PC-9 (cell line): Measurements from ENCODE around the gene SND1. TPM values are rescaled to one million over a fixed set of nuclear protein-coding genes. Genes with fewer than 3 reads are reported as not detected.

Experiments used
- BruUV-seq: library from RNA; stranded (reverse); fragments of 400-500 nt; replicated peaks from 2 replicates; lab custom pipeline; 2021; lab: Mats Ljungman, UMichigan
- CTCF ChIA-PET: fragments of 300-600 bp; sonication (Branson Sonifier 250); formaldehyde crosslinking; loops from one replicate; lab custom pipeline; 2022; ENCODE audit warnings: antibody characterized with exemption; lab: Charles Lee
- POLR2A ChIA-PET: fragments of 300-600 bp; sonication (Branson Sonifier 250); formaldehyde crosslinking; loops from one replicate; lab custom pipeline; 2022; ENCODE audit warnings: antibody characterized with exemption; ENCODE audit not compliant: unreplicated experiment; lab: Charles Lee
- DNase-seq, 2 experiments: peaks; one replicate each; pipeline versions ENCODE4 v3.0.0 to v3.0.0-alpha.2; 2015 to 2022; ENCODE audit warnings: mixed read lengths in 1 of 2
- H2AFZ ChIP-seq: fragments of 200-600 bp; sonication (generic); 2 replicates; pipeline ENCODE4 v1.8.1; 2017; ENCODE audit warnings: antibody characterized with exemption
- H3F3A ChIP-seq: fragments of 200-600 bp; sonication (generic); 2 replicates; pipeline ENCODE4 v1.8.1; 2017; ENCODE audit warnings: antibody characterized with exemption, mild to moderate bottlenecking, low read depth; ENCODE audit not compliant: insufficient read depth
- H3K27ac ChIP-seq: fragments of 200-600 bp; sonication (generic); 2 replicates; pipeline ENCODE4 v1.6.1; 2016; ENCODE audit warnings: mixed run types
- H3K27me3 ChIP-seq: fragments of 200-600 bp; sonication (generic); 2 replicates; pipeline ENCODE4 v1.6.1; 2016; ENCODE audit warnings: low read depth, mixed run types; ENCODE audit not compliant: insufficient read depth
- H3K36me3 ChIP-seq: fragments of 200-600 bp; sonication (generic); 2 replicates; pipeline ENCODE4 v1.6.1; 2016; ENCODE audit warnings: low read depth, mixed run types
- H3K4me1 ChIP-seq: fragments of 200-600 bp; sonication (generic); replicated peaks from 2 replicates; pipeline ENCODE4 v1.6.1; 2016; ENCODE audit warnings: mixed run types; ENCODE audit not compliant: insufficient read depth
- H3K4me2 ChIP-seq: fragments of 200-600 bp; sonication (generic); 2 replicates; pipeline ENCODE4 v1.6.1; 2017; ENCODE audit warnings: mixed run types
- H3K4me3 ChIP-seq: fragments of 200-600 bp; sonication (generic); 2 replicates; pipeline ENCODE4 v1.6.1; 2016; ENCODE audit warnings: mixed run types
- H3K79me2 ChIP-seq: fragments of 200-600 bp; sonication (generic); 2 replicates; pipeline ENCODE4 v1.6.1; 2017; ENCODE audit warnings: low read depth, mixed run types
- H3K9me2 ChIP-seq: fragments of 200-600 bp; sonication (generic); 2 replicates; pipeline ENCODE4 v1.8.1; 2017; ENCODE audit warnings: mild to moderate bottlenecking; ENCODE audit not compliant: insufficient read depth
- H3K9me3 ChIP-seq: fragments of 200-600 bp; sonication (generic); 2 replicates; pipeline ENCODE4 v1.8.1; 2016; ENCODE audit warnings: low read depth; ENCODE audit not compliant: insufficient read depth
- H4K20me1 ChIP-seq: fragments of 200-600 bp; sonication (generic); 2 replicates; pipeline ENCODE4 v1.8.1; 2017; ENCODE audit not compliant: insufficient read depth
- EZH2 ChIP-seq: fragments of 200-600 bp; sonication (generic); IDR thresholded peaks from 2 replicates; pipeline ENCODE4 v1.8.0; 2017; ENCODE audit warnings: antibody characterized with exemption, low read depth
- intact Hi-C: fragments of 100-400 bp; cut with micrococcal nuclease; formaldehyde crosslinking; loops from one replicate; pipeline ENCODE4 v1.10.0; 2022; ENCODE audit not compliant: unreplicated experiment
- total RNA-seq: library from RNA; stranded (reverse); gene quantifications from 2 replicates; pipeline ENCODE4 v1.2.3, GENCODE V29; 2021
- TF ChIP-seq, protein P1 (sequence below): fragments of 200-600 bp; sonication (generic); conservative IDR thresholded peaks from 2 replicates; pipeline ENCODE4 v1.6.1; 2017; ENCODE audit warnings: mixed run types, antibody characterized with exemption, mild to moderate bottlenecking, moderate library complexity

The SND1 gene
- total RNA-seq, 1 experiment from 2014 or later = 273 TPM

DNA sequence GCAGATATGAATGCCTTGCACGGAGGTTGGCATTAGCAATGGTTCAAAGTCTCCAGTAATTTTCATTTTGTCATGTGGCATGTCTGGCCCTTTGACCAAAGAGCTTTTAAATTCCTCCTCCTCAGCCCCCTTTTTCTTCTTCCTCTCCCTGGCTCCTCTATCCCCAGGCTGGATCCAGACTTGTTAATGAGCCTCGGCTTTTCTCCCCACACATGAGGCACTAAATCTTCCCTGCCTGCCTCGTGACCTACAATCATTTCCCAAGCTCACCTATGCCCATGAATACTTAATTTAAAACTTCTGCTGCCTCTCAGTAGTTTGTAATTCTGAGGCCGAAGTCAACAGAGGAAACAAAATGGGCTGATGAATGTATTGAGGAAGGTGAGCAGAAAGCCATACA lies 402.5 kb downstream of the SND1 start:
- ChIA-PET CTCF (no interaction called here), POLR2A (no interaction called here)
- no peak overlapping the region for H3K27ac ChIP-seq
- no peak overlapping the region for H2AFZ ChIP-seq
- H3F3A ChIP-seq = no peaks in the 10 kb centered on the region
- no peaks in the 10 kb centered on the region for H3K79me2 ChIP-seq
- H3K36me3 ChIP-seq = no peaks in the 10 kb centered on the region
- H3K9me2 ChIP-seq = no peaks in the 10 kb centered on the region
- TF ChIP-seq EZH2 = no peak
- TF ChIP-seq, protein P1, sequence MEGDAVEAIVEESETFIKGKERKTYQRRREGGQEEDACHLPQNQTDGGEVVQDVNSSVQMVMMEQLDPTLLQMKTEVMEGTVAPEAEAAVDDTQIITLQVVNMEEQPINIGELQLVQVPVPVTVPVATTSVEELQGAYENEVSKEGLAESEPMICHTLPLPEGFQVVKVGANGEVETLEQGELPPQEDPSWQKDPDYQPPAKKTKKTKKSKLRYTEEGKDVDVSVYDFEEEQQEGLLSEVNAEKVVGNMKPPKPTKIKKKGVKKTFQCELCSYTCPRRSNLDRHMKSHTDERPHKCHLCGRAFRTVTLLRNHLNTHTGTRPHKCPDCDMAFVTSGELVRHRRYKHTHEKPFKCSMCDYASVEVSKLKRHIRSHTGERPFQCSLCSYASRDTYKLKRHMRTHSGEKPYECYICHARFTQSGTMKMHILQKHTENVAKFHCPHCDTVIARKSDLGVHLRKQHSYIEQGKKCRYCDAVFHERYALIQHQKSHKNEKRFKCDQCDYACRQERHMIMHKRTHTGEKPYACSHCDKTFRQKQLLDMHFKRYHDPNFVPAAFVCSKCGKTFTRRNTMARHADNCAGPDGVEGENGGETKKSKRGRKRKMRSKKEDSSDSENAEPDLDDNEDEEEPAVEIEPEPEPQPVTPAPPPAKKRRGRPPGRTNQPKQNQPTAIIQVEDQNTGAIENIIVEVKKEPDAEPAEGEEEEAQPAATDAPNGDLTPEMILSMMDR = no peak
- no peak overlapping the region for H3K4me2 ChIP-seq
- H3K4me3 ChIP-seq = no peak overlapping the region
- DNase-seq = no peak
- H4K20me1 ChIP-seq = no peaks in the 10 kb centered on the region; the same call in 1 of the 2 replicates
- no peaks in the 10 kb centered on the region for H3K27me3 ChIP-seq
- H3K4me1 ChIP-seq = no peaks in the 10 kb centered on the region
- H3K9me3 ChIP-seq = no peaks in the 10 kb centered on the region
- no TSS peak for BruUV-seq
- intact Hi-C loops = no loop called here

DNA sequence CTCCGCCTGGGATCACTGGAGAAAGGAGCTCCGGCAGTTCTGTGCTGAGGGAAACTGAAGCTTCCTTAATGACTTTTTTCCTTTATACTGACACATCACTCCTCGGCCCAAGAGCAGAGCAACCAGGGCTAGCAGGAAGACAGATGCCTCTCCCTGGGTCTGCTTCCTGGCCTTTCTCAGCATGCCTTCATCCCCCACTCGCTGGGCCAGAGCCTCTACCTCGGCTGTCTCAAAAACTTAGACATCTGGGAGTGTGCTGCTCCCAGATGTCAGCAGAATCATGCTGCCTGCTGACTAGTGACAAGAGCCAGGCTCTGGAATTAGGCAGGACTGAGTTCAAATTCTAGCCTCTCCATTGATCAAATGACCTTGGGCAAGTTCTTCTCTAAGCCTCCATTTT lies 403.6 kb downstream of the SND1 start:
- POLR2A ChIA-PET = no interaction called here
- Histone ChIP-seq H3K36me3 (no peaks in the 10 kb centered on the region), H3K79me2 (no peaks in the 10 kb centered on the region), H3K9me3 (no peaks in the 10 kb centered on the region), H3K9me2 (no peaks in the 10 kb centered on the region), H3K4me3 (no peak overlapping the region), H3K27ac (no peak overlapping the region), H3F3A (no peaks in the 10 kb centered on the region), H3K27me3 (no peaks in the 10 kb centered on the region), H4K20me1 (no peaks in the 10 kb centered on the region; the same call in 1 of the 2 replicates), H3K4me1 (no peaks in the 10 kb centered on the region), H3K4me2 (no peak overlapping the region), H2AFZ (no peak overlapping the region)
- CTCF ChIA-PET = no interaction called here
- TF ChIP-seq, protein P1 = no peak
- no peak for TF ChIP-seq EZH2
- intact Hi-C loops = no loop called here
- no peak for DNase-seq
- BruUV-seq = no TSS peak

DNA sequence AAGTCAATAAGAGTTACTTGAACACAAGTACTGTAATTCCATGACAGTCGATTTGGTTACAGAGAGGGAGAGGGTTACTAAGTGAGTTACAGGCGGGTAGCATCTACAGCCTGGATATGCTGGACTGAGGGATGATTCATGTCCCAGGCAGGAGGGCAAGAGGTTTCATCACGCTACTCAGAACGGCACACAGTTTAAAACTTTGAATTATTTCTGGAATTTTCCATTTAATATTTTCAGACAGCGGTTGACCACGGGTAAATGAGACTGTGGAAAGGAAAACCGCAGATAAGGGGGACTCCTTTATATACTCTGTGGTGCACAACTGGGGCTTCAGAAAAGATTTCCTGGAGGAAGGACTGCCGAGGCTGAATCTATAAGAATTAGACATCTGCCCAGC lies 404.9 kb downstream of the SND1 start:
- H4K20me1 ChIP-seq = no peaks in the 10 kb centered on the region; the same call in 1 of the 2 replicates
- H3K9me3 ChIP-seq = no peaks in the 10 kb centered on the region
- intact Hi-C loops = no loop called here
- no peaks in the 10 kb centered on the region for H3K36me3 ChIP-seq
- H3K27me3 ChIP-seq = no peaks in the 10 kb centered on the region
- no peak for DNase-seq
- no peaks in the 10 kb centered on the region for H3K4me1 ChIP-seq
- TF ChIP-seq EZH2 = no peak
- TF ChIP-seq, protein P1 = no peak
- H3K4me2 ChIP-seq = no peak overlapping the region
- CTCF ChIA-PET = no interaction called here
- H2AFZ ChIP-seq = no peak overlapping the region
- no peak overlapping the region for H3K27ac ChIP-seq
- H3K4me3 ChIP-seq = no peak overlapping the region
- H3K9me2 ChIP-seq = no peaks in the 10 kb centered on the region
- BruUV-seq = no TSS peak
- POLR2A ChIA-PET = no interaction called here
- H3F3A ChIP-seq = no peaks in the 10 kb centered on the region
- no peaks in the 10 kb centered on the region for H3K79me2 ChIP-seq
